Measurements from ENCODE around the gene STAC.
"Not testable (repeated sequence)": the region's sequence is repeated elsewhere in the genome, so short reads cannot be mapped to it uniquely, and the experiment has no call there.

Gene STAC

GRCh38 chr3:36459177-36459576, 78.9 kb downstream of the STAC start:
- TF ChIP-seq POLR2AphosphoS5 (IDR thresholded peaks at IDR 0.05; ENCODE audit: low read depth) (no peak), CTCF (IDR thresholded peaks at IDR 0.05; ENCODE audit: insufficient read depth, low read length) (no peak), REST (IDR thresholded peaks at IDR 0.05; ENCODE audit: insufficient replicate concordance, low read depth) (no peak), GABPA (IDR thresholded peaks at IDR 0.05; ENCODE audit: low read depth) (no peak), SPI1 (IDR thresholded peaks at IDR 0.05; ENCODE audit: borderline replicate concordance, low read depth) (no peak)
- no peak overlapping the region for H3K4me3 ChIP-seq (replicated peaks; ENCODE audit: insufficient read depth, low read length)
- no peak overlapping the region for H3K27ac ChIP-seq (replicated peaks)
- no peaks in the 10 kb centered on the region for H3K27me3 ChIP-seq (ENCODE audit: insufficient read depth, poor library complexity, severe bottlenecking)
- no peak for DNase-seq (ENCODE audit: low read depth in 1 of 2, low spot score in 1 of 2)

DNA sequence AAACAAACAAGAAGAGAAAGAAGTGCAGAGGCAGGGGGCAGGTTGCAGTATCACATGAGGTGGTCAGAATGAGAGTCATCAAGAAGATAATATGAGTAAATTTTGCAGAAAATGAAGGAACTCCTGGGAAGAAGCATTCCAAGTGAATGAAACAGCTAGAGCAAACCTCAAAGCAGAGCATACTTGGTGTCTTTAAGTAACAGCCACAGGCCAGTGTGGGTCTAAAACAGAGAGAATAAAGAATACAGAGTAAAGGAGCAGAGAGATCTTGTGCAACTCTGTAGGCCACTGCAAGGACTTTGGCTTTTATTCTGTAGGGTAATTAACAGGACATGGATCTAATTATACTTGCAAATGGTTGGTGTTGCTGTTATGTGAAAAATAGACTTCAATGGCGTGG, 81.3 kb downstream of the STAC start:
- Histone ChIP-seq H3K27me3 (ENCODE audit: insufficient read depth, poor library complexity, severe bottlenecking) (no peaks in the 10 kb centered on the region), H3K27ac (replicated peaks) (no peak overlapping the region), H3K4me3 (replicated peaks; ENCODE audit: insufficient read depth, low read length) (no peak overlapping the region)
- no peak for TF ChIP-seq REST (IDR thresholded peaks at IDR 0.05; ENCODE audit: insufficient replicate concordance, low read depth)
- TF ChIP-seq POLR2AphosphoS5 (IDR thresholded peaks at IDR 0.05; ENCODE audit: low read depth): no peak
- TF ChIP-seq GABPA (IDR thresholded peaks at IDR 0.05; ENCODE audit: low read depth): no peak
- no peak for TF ChIP-seq CTCF (IDR thresholded peaks at IDR 0.05; ENCODE audit: insufficient read depth, low read length)
- no peak for TF ChIP-seq SPI1 (IDR thresholded peaks at IDR 0.05; ENCODE audit: borderline replicate concordance, low read depth)
- no peak for DNase-seq (ENCODE audit: low read depth in 1 of 2, low spot score in 1 of 2)

DNA sequence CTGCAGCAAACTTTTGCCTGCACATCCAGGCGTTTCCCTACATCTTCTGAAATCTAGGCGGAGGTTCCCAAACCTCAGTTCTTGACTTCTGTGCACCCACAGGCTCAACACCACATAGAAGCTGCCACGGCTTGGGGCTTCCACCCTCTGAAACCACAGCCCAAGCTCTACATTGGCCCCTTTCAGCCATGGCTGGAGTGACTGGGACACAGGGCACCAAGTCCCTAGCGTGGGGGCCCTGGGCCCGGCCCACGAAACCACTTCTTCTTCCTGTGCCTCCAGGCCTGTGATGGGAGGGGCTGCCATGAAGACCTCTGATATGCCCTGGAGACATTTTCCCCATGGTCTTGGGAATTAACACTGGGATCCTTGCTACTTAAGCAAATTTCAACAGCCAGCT, 91.7 kb downstream of the STAC start:
- not testable (repeated sequence) for H3K4me3 ChIP-seq (replicated peaks; ENCODE audit: insufficient read depth, low read length); H3K27ac ChIP-seq (replicated peaks); H3K27me3 ChIP-seq (ENCODE audit: insufficient read depth, poor library complexity, severe bottlenecking); DNase-seq (ENCODE audit: low read depth in 1 of 2, low spot score in 1 of 2)

DNA sequence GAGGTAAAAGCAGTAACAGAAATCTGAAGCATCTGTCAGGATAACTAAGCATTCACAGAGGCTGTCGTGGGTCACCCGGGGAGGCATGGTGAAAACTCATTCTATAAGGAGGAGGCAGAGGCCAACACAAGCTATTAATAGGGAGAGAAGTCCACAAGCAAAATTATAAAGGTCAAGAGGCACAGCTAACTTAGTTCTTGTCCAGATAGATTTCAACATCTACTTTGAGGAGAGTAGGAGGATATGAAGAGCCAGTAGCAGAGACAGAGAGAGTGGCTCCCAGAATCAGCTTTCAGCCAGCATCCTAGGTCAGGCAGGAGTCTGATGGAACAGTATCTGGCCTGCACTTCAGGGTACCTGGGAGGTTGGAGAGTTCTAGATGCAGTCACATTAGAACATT, 95.3 kb downstream of the STAC start:
- Histone ChIP-seq H3K27ac (replicated peaks) (no peak overlapping the region), H3K27me3 (ENCODE audit: insufficient read depth, poor library complexity, severe bottlenecking) (no peaks in the 10 kb centered on the region), H3K4me3 (replicated peaks; ENCODE audit: insufficient read depth, low read length) (no peak overlapping the region)
- DNase-seq (ENCODE audit: low read depth in 1 of 2, low spot score in 1 of 2): no peak
- no peak for TF ChIP-seq SPI1 (IDR thresholded peaks at IDR 0.05; ENCODE audit: borderline replicate concordance, low read depth)
- TF ChIP-seq GABPA (IDR thresholded peaks at IDR 0.05; ENCODE audit: low read depth): no peak
- TF ChIP-seq REST (IDR thresholded peaks at IDR 0.05; ENCODE audit: insufficient replicate concordance, low read depth): no peak
- no peak for TF ChIP-seq POLR2AphosphoS5 (IDR thresholded peaks at IDR 0.05; ENCODE audit: low read depth)
- TF ChIP-seq CTCF (IDR thresholded peaks at IDR 0.05; ENCODE audit: insufficient read depth, low read length): no peak
